Thyroid gland (tissue), 4 donors: Measurements from ENCODE around the gene ISX.

Experiments used
- POLR2A ChIP-seq, 2 donors: fragments of 450-650 bp; IDR thresholded peaks; one replicate each; pipeline ENCODE4 v1.6.1; 2017; ENCODE audit warnings: antibody characterized with exemption in 2 of 2, mild to moderate bottlenecking in 2 of 2, moderate library complexity in 1 of 2
- TF ChIP-seq, protein P1 (sequence below), 6 experiments: fragments of 200-600 bp in 3 of 6; fragments of 450-650 bp in 3 of 6; sonication (generic) in 3 of 6; IDR thresholded peaks; one replicate each; pipeline ENCODE4 v1.5.1; 2016 to 2019; ENCODE audit warnings: antibody characterized with exemption in 6 of 6, mild to moderate bottlenecking in 2 of 6, inconsistent platforms in 1 of 6, moderate library complexity in 1 of 6

DNA sequence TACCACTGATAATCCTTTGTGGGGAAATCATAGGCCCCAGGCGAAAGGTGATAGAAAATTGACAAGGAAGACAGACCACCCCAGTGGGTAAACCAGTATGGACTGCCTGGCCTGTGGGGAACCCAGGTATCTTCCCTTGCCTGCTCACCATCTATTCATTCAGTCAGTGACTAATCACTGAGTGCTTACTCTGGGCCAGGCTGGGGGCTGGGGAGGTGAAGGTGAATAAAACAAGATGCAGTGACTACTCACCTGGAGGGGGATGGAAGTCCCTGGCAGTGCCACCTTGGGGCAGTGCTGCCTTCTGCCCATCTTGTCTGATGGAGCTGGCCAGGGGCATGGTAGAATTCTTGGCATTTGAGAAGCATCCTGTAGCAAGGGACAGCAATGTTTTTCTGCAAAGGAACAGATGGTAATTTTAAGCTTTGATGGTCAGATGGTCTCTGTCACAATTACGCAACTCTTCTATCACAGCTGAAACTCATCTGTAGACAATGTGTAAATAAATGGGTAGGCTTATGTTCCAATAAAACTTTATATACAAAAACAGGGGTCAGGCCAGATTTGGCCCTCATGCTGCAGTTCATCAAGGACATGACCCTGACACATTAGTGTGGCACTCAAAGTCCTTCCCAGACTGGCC is 4.6 kb downstream of the ISX start:
- no peak for TF ChIP-seq POLR2A (IDR thresholded peaks at IDR 0.05)
- TF ChIP-seq, protein P1, sequence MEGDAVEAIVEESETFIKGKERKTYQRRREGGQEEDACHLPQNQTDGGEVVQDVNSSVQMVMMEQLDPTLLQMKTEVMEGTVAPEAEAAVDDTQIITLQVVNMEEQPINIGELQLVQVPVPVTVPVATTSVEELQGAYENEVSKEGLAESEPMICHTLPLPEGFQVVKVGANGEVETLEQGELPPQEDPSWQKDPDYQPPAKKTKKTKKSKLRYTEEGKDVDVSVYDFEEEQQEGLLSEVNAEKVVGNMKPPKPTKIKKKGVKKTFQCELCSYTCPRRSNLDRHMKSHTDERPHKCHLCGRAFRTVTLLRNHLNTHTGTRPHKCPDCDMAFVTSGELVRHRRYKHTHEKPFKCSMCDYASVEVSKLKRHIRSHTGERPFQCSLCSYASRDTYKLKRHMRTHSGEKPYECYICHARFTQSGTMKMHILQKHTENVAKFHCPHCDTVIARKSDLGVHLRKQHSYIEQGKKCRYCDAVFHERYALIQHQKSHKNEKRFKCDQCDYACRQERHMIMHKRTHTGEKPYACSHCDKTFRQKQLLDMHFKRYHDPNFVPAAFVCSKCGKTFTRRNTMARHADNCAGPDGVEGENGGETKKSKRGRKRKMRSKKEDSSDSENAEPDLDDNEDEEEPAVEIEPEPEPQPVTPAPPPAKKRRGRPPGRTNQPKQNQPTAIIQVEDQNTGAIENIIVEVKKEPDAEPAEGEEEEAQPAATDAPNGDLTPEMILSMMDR (IDR thresholded peaks at IDR 0.05): no peak
